Tibial nerve (tissue), 4 donors: ENCODE results near the gene GTF2F2.

Experiments
- CTCF ChIP-seq, 5 experiments: fragments of 200-600 bp in 3 of 5; fragments of 450-650 bp in 2 of 5; sonication (generic) in 3 of 5; IDR thresholded peaks; one replicate each; pipeline ENCODE4 v1.5.1; 2016 to 2019; ENCODE audit warnings: antibody characterized with exemption in 5 of 5, mild to moderate bottlenecking in 3 of 5, moderate library complexity in 2 of 5
- EP300 ChIP-seq, 2 donors: sonication (generic); formaldehyde crosslinking; IDR thresholded peaks; one replicate each; pipeline ENCODE4 v1.6.1; 2017; ENCODE audit warnings: antibody characterized with exemption in 2 of 2, mild to moderate bottlenecking in 1 of 2
- POLR2A ChIP-seq, 2 donors: fragments of 450-650 bp; IDR thresholded peaks; one replicate each; pipeline ENCODE4 v1.6.1; 2017; ENCODE audit warnings: antibody characterized with exemption in 2 of 2, mild to moderate bottlenecking in 2 of 2, moderate library complexity in 2 of 2

- no peak for TF ChIP-seq EP300 (IDR thresholded peaks at IDR 0.05)
- no peak for TF ChIP-seq CTCF (IDR thresholded peaks at IDR 0.05)
- TF ChIP-seq POLR2A (IDR thresholded peaks at IDR 0.05) = no peak
Observed at GRCh38 chr13:45242524-45242923, 122.2 kb downstream of the GTF2F2 start.
